Measurements from ENCODE around the gene WHRN.

Gene WHRN

GRCh38 chr9:114418053-114418452, 87.2 kb downstream of the WHRN start:
- ATAC-seq, result no peak

DNA sequence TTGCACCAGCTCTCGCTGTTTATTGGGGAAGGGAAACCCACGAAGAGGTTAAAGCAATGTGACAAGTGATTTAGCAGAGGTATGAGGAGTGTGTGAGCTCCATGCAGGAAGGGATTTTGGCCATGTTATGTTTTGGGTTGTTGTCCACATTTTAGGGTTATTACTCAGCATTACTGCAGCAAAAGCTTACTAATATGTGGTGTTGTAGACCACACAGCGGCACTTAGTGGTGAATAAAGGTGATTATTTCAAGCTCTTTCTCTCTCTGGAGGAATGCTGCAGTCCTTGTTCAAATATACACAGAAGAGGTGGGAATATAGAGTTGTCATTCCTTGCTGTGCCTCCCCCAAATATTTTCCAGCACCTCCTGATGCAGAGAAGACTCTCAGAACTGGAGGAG, 87.8 kb downstream of the WHRN start:
- no peak for ATAC-seq

More at GRCh38 chr9:114418053-114418452, 87.2 kb downstream of the WHRN start:
- no peak for DNase-seq

DNA sequence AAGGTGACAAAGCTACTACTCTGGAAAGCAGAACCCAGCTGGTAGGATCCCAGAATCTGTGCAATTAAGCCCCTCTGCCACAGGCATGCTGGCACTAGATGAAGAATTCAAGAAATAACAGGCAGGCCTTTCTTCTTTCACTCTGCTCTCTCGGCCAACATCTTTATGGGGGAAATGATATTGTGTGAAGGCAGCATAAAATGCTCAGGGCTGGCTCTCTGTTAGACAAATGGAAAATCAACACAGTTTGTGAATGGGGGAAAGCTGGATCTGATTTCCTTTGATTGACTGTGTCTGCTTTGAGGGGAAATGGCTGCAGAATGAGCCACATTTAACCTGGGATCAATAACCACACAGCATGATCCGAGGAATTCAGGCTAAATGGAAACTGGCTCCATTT, 88.4 kb downstream of the WHRN start:
- ATAC-seq, result no peak
- DNase-seq, result no peak

More for the DNA sequence above, 87.8 kb downstream of the WHRN start:
- no peak for DNase-seq

DNA sequence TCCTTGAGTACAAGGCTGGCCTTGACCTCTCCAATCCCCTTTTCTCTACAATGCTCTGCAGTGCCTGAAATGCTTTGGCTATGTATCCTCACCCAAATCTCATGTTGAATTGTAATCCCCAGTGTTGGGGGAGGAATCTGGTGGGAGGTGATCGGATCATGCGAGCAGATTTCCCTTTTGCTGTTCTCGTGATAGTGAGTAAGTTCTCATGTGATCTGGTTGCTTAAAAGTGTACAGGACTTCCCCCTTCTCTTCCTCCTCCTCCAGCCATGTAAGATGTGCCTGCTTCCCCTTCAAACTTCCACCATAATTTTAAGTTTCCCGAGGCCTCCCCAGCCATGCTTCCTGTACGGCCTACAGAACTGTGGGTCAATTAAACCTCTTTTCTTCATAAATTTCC, 89.0 kb downstream of the WHRN start:
- no peak for ATAC-seq
- DNase-seq, result no peak

DNA sequence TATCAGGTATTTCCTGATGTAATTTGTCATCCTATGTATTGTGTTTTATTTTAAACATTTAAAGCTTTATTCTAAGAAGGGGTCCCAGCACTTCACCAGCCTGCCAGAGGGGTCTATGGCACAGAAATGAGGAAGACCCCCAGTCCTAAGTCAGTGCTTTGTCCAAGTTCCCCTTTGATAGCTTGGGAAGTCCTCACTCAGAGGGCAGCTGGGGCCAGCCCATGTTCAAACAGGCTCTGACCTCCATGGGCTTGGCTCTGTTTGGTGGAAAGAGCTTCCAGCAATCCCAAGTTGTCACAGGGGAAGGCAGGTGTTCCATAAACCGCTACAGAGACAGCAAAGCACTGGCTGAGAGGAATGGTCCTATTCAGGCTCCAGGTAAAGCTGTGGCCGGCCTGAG, 90.9 kb downstream of the WHRN start:
- ATAC-seq, result no peak
- DNase-seq, result no peak

GRCh38 chr9:114413861-114414301, 91.4 kb downstream of the WHRN start:
- ATAC-seq (no peak), DNase-seq (no peak)

GRCh38 chr9:114412048-114412683, 93.1 kb downstream of the WHRN start:
- ATAC-seq, result no peak
- no peak for DNase-seq

GRCh38 chr9:114411452-114411851, 93.8 kb downstream of the WHRN start:
- no peak for DNase-seq
- ATAC-seq, result no peak

- no peak for ATAC-seq
Measured at GRCh38 chr9:114410910-114411309, 94.4 kb downstream of the WHRN start.

DNA sequence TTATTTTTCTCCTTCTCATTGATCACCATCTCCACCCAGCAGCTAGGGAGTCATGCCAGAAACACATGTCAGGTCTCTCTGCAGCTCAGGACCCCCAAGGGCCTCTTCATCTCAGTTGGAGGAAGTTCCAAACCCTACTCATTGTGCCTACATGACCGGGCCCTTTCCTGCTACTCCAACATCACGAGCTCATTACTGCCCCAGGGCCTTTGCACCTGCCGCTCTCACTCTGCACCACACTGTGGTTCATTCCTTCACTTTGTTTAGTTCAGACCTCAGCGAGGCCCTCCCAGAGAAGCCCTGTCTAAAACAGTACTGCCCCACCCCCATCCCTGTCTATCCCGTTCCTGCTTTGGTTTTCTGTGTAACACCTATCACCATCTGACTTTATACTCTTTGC, 95.4 kb downstream of the WHRN start:
- DNase-seq (no peak), ATAC-seq (no peak)

More at GRCh38 chr9:114410910-114411309, 94.4 kb downstream of the WHRN start:
- no peak for DNase-seq

DNA sequence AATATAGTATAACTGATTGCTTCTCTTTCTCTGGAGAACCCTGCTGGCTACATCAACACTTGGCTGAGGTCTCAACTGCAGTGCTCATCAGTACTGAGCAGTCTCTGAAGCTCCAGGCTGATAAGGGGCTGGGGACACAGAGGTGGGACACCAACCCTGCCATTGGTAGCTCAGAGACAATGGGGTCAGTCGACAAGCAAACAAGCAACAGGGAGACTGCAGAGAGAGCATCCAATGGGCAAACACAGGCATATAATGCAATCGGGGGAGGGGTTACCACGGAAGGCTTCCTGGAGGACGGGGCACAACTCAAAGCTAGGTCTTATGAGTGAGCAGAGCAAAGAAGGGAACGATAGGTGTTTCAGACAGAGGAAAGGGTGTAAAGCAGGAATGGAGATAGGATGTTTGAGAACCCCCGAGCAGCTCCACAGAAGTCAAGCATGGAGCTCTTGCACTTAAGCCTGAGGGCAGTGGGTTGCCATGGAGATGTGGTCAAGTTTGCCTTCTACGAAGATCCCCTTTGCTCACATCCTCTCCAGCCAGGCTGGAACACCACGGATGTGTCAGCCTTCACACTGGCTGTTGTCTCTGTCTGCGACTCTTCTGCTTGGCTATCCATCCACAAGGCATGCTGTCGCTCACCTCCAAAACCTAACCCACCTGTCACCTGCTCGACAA, 96.0 kb downstream of the WHRN start:
- ATAC-seq (no peak), DNase-seq (no peak)

GRCh38 chr9:114408645-114409044, 96.6 kb downstream of the WHRN start:
- no peak for DNase-seq
- no peak for ATAC-seq

DNA sequence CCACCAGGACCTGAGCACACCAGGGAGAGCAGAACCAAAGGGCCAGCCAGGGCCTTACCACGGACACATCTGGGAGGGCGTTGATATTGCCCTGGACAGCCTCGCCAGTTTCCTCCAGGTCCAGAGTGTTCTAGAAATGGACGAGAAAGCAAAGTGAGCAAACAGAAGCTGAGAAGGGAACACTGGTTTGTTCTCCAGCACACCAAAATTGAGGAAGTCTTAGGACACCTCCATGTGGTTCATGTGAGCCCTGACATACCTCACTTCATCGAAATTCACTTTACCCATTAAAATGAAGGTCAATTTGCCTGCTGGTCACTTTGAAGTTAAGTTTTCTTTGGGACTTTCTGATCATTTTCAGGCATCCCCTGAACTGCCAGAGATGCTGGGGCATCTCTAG, 97.4 kb downstream of the WHRN start:
- no peak for DNase-seq
- no peak for ATAC-seq

DNA sequence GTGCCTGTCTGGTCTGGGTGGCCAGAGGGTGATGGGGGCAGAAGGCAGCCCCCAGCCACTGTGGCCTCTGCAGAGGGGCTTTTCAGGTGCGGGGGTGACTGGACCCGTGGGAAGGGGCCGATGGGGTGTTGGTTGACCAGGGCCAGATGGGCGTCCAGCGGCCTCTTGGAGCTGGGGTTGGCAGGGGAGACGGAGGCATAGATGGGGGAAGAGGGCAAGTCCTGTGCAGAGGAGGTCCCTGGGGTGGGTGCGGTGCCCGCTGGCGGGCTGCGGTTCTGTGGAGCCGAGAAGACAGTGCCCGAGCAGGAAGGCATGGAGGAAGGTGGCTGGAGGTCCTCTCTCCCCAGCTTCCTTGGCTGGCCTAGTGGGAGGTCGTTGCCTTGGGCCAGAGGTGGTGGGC, 98.8 kb downstream of the WHRN start:
- ATAC-seq (no peak), DNase-seq (no peak)

- ATAC-seq (peak; percentile 92), DNase-seq (peak; percentile 77)
Measured at GRCh38 chr9:114405294-114406034, 99.8 kb downstream of the WHRN start.

- DNase-seq, result no peak
- no peak for ATAC-seq
Measured at GRCh38 chr9:114404531-114404930, 100.7 kb downstream of the WHRN start.

- no peak for ATAC-seq
- DNase-seq, result no peak
Measured at GRCh38 chr9:114403153-114403756, 102.0 kb downstream of the WHRN start.

- no peak for ATAC-seq
- DNase-seq, result no peak
Measured at GRCh38 chr9:114401344-114401743, 103.9 kb downstream of the WHRN start.

DNA sequence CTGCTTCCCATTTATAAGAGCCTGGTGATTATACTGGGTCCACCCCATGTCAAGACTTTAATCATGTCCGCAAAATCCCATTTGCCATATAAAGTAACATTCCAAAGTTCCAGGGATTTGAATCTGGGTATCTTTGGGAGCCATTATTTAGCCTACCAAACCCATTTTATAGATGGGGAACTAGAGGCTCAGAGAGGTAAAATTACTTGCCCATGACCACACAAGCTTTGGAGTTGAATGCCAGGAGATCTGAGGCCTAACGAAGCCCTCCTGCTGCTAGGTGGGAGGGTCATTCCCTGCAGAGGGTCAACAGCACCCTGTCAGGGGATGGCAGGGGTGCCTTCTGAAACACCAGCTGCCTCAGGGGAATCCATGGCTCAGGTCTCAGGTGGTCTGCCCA, 104.5 kb downstream of the WHRN start:
- ATAC-seq (no peak), DNase-seq (no peak)

DNA sequence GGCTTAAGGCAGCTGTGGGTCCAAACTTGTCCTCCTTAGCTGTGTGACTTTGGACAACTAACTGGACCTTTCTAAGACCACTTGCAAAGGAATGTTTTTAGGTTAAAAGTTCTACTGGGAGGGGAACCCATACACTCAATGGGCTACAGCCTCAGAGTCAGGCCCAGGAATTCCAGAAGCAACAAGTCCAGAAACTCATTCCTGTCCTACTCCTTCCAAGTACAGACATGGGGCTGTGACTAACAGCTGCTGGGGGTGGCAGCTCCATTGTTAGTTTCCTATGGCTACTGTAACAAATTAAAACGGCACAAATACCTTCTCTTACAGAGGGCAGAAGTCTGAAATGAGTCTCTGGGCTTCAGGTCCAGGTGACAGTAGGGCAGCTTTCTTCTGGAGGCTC, 105.1 kb downstream of the WHRN start:
- no peak for ATAC-seq
- no peak for DNase-seq

- no peak for DNase-seq
- ATAC-seq, result no peak
Measured at GRCh38 chr9:114399381-114399780, 105.9 kb downstream of the WHRN start.

- ATAC-seq (peak; percentile 90), DNase-seq (peak; percentile 98)
Measured at GRCh38 chr9:114397848-114398605, 107.2 kb downstream of the WHRN start.
